A549 (cell line): Measurements from ENCODE around the gene ABHD17A. TPM values are rescaled to one million over a fixed set of nuclear protein-coding genes. Genes with fewer than 3 reads are reported as not detected.

ENCODE experiments used
- ATAC-seq, 2 experiments: fragments of 200-7000 bp in 1 of 2; fragments of >200 bp in 1 of 2; cut with Nextera tagmentation in 1 of 2; cut with Tn5 transposase in 1 of 2; 3 replicates each; pipeline versions ENCODE4 v1.8.0 to v1.9.1; 2018 to 2020; ENCODE audit warnings: mild to moderate bottlenecking in 1 of 2, moderate library complexity in 1 of 2
- CTCF ChIA-PET: fragments of 300-600 bp; sonication (Branson Sonifier 250); formaldehyde crosslinking; extraction: SDS; loops from one replicate; lab custom pipeline; 2021; ENCODE audit warnings: antibody characterized with exemption, inconsistent platforms; lab: Yijun Ruan, JAX
- POLR2A ChIA-PET: fragments of 350-600 bp; formaldehyde crosslinking; extraction: SDS; loops from one replicate; lab custom pipeline; 2021; ENCODE audit warnings: antibody characterized with exemption, inconsistent platforms; lab: Yijun Ruan, JAX
- DNase-seq, 2 experiments: peaks; one replicate each; pipeline versions ENCODE4 v3.0.0 to v3.0.0-alpha.2; 2011 to 2016; ENCODE audit warnings: low read depth in 1 of 2, low spot score in 1 of 2
- FAIRE-seq: peaks from 2 replicates; lab custom pipeline; 2011; peaks lifted over from hg19 to GRCh38; lab: Jason Lieb, UNC
- H3K27ac ChIP-seq, 2 experiments: fragments of >200 bp; sonication (Bioruptor Twin); formaldehyde crosslinking; 3 replicates each; pipeline ENCODE4 v1.5.1; 2016 to 2017
- H3K4me1 ChIP-seq: fragments of >200 bp; sonication (Bioruptor Twin); formaldehyde crosslinking; 3 replicates; pipeline ENCODE4 v1.6.1; 2016
- H3K4me2 ChIP-seq: fragments of >200 bp; sonication (Bioruptor Twin); formaldehyde crosslinking; 3 replicates; pipeline ENCODE4 v1.6.1; 2016
- H3K4me3 ChIP-seq: fragments of >200 bp; sonication (Bioruptor Twin); formaldehyde crosslinking; 3 replicates; pipeline ENCODE4 v1.5.1; 2016
- H3K9me3 ChIP-seq: fragments of >200 bp; sonication (Bioruptor Twin); formaldehyde crosslinking; 3 replicates; pipeline ENCODE4 v1.6.1; 2016
- ATOH8 ChIP-seq: fragments of 250-450 bp; sonication (Bioruptor Pico); IDR thresholded peaks from 2 replicates; pipeline ENCODE4 v1.5.0; 2020; ENCODE audit warnings: low read depth, mild to moderate bottlenecking, moderate library complexity
- BCL3 ChIP-seq: fragments of >200 bp; sonication (Bioruptor Twin); formaldehyde crosslinking; IDR thresholded peaks from 3 replicates; pipeline ENCODE4 v1.6.1; 2016
- ESRRA ChIP-seq: fragments of 150-350 bp; IDR thresholded peaks from 2 replicates; pipeline ENCODE4 v1.6.1; 2014; ENCODE audit warnings: mild to moderate bottlenecking, low read length, borderline replicate concordance
- FOSB ChIP-seq: fragments of 250-450 bp; sonication (Bioruptor Pico); IDR thresholded peaks from 2 replicates; pipeline ENCODE4 v1.5.0; 2020; ENCODE audit warnings: mild to moderate bottlenecking, moderate library complexity
- HMGXB4 ChIP-seq: fragments of 250-450 bp; sonication (Bioruptor Pico); IDR thresholded peaks from 2 replicates; pipeline ENCODE4 v1.5.0; 2021; ENCODE audit warnings: mild to moderate bottlenecking, moderate library complexity, borderline replicate concordance
- MAX ChIP-seq: IDR thresholded peaks from 2 replicates; pipeline ENCODE4 v1.6.1; 2012
- MYC ChIP-seq: IDR thresholded peaks from 2 replicates; pipeline ENCODE4 v1.6.1; 2012; ENCODE audit warnings: mild to moderate bottlenecking, inconsistent platforms, low read length, improper control_type of control experiment, borderline replicate concordance
- PHF8 ChIP-seq: fragments of 200-600 bp; sonication (generic); IDR thresholded peaks from 2 replicates; pipeline ENCODE4 v1.6.1; 2016; ENCODE audit warnings: low read depth, mild to moderate bottlenecking, antibody characterized with exemption, moderate library complexity, borderline replicate concordance
- POLR2A ChIP-seq: IDR thresholded peaks from 2 replicates; pipeline ENCODE4 v1.6.1; 2012; ENCODE audit warnings: mild to moderate bottlenecking, low read length
- RAD21 ChIP-seq, 2 experiments: fragments of >200 bp in 1 of 2; sonication (Bioruptor Twin) in 1 of 2; formaldehyde crosslinking in 1 of 2; IDR thresholded peaks in 1 of 2; conservative IDR thresholded peaks in 1 of 2; 2 replicates in 1 of 2; 3 replicates in 1 of 2; pipeline ENCODE4 v1.6.1; 2012 to 2018; ENCODE audit warnings: inconsistent platforms in 1 of 2
- TFCP2L1 ChIP-seq: fragments of 250-450 bp; sonication (Bioruptor Pico); IDR thresholded peaks from 2 replicates; pipeline ENCODE4 v1.5.0; 2021; ENCODE audit warnings: mild to moderate bottlenecking
- WGBS: methylation state at CpG from one replicate; pipeline ENCODE4 v1.1.6; 2017; ENCODE audit errors: missing lambda C conversion rate; 5-methylcytosine and 5-hydroxymethylcytosine counted together
- polyA plus RNA-seq, 4 experiments: library from polyadenylated mRNA; depleted of rRNA in 3 of 4; stranded (reverse); fragments of >200 nt; fragmentation: RNase III in 1 of 4; extraction: RNeasy Plus Mini Kit Qiagen cat#74134 plus additional on column Dnase treatment in 1 of 4; gene quantifications; 2 replicates in 3 of 4; 3 replicates in 1 of 4; pipeline ENCODE4 v1.2.3, GENCODE V29; 2011 to 2017

The ABHD17A gene
- polyA plus RNA-seq, 2 of the 4 experiments (the other 2 are of a cell fraction): 12.8 to 23.1 TPM

GRCh38 chr19:1848399-1849131, 36.7 kb downstream of the ABHD17A start, which contains the start of gene REXO1 (continued):
- TF ChIP-seq RAD21 (conservative IDR thresholded peaks at IDR 0.05 in 1 of 2, IDR thresholded peaks at IDR 0.05 in 1 of 2): peak in 1 of 2 experiments; percentile 24; a peak in 1 of 5 replicates
- 0 out of 2 replicates have a peak, but pooled peaks have one; percentile 57 for TF ChIP-seq HMGXB4
- peak; percentile 91; the same call in 1 of the 2 replicates for TF ChIP-seq TFCP2L1 (CRISPR knock-in tag)

- peak overlapping the region; percentile 91 for H3K4me3 ChIP-seq
- no peaks in the 10 kb centered on the region for H3K9me3 ChIP-seq
- WGBS: 1% methylated on average over 23 of the region's 72 CpGs
- FAIRE-seq (no peak), ATAC-seq (peak; percentile 6 to 49; a peak in 4 of 6 replicates), DNase-seq (no peak)
- TF ChIP-seq MYC (peak; percentile 40; the same call in 1 of the 2 replicates), ATOH8 (CRISPR knock-in tag) (no peak), MAX (peak; percentile 30; the same call in 1 of the 2 replicates), BCL3 (0 out of 3 replicates have a peak, but pooled peaks have one; percentile 35), PHF8 (peak; percentile 48; the same call in 1 of the 2 replicates), POLR2A (no peak), ESRRA (no peak)
- H3K27ac ChIP-seq: peak overlapping the region; percentile 99 to 100
- H3K4me2 ChIP-seq: peak overlapping the region; percentile 88
- POLR2A ChIA-PET: no interaction called here
- CTCF ChIA-PET: interaction anchor here (1.0 to 14.0 kb wide), 3 partner anchors 9 to 23 kb away, joined by 4 to 212 read pairs (median 32); no protein-coding TSS in a partner anchor
- H3K4me1 ChIP-seq: peaks cover 20% of the 10 kb centered on the region
These were observed 37.5 kb downstream of the ABHD17A start for GRCh38 chr19:1847684-1848398.

- Histone ChIP-seq H3K4me1 (peaks cover 15% of the 10 kb centered on the region), H3K4me3 (peak overlapping the region; percentile 91), H3K9me3 (no peaks in the 10 kb centered on the region), H3K27ac (peak overlapping the region; percentile 99 to 100)
- FAIRE-seq (no peak), DNase-seq (no peak), ATAC-seq (no peak)
- CTCF ChIA-PET: interaction anchor here (1.0 to 14.0 kb wide), 3 partner anchors 9 to 22 kb away, joined by 4 to 212 read pairs (median 32); no protein-coding TSS in a partner anchor
- POLR2A ChIA-PET: interaction anchor here (0.5 kb wide), 1 partner anchor 266 kb away, joined by 3 read pairs; no protein-coding TSS in a partner anchor
- WGBS: 19% methylated on average over 11 of the region's 12 CpGs
- TF ChIP-seq ATOH8 (CRISPR knock-in tag) (no peak), MYC (no peak), FOSB (CRISPR knock-in tag) (no peak)
- TF ChIP-seq, all 56 proteins: peak for 0
- H3K4me2 ChIP-seq: peak overlapping the region; percentile 88
These were observed 38.0 kb downstream of the ABHD17A start for GRCh38 chr19:1847348-1847683.
